Hematopoietic multipotent progenitor cell treated with erythropoietin and hydrocortisone succinate and interleukin-3 and kit ligand, for 6 days (in vitro differentiated cells): ENCODE measurements around the gene LNPEP.

Experiments used
- DNase-seq: peaks from one replicate; pipeline ENCODE4 v3.0.0-alpha.2; 2015

Gene LNPEP

GRCh38 chr5:97004423-97005060 is 68.7 kb downstream of the LNPEP start:
- DNase-seq: no peak

- no peak for DNase-seq
Observed at GRCh38 chr5:97006454-97007060, 70.7 kb downstream of the LNPEP start.

GRCh38 chr5:97009212-97009898 is 73.5 kb downstream of the LNPEP start:
- DNase-seq: peak; percentile 87

- no peak for DNase-seq
Observed at GRCh38 chr5:97009921-97010320, 74.0 kb downstream of the LNPEP start.

GRCh38 chr5:97010606-97011005 is 74.7 kb downstream of the LNPEP start:
- DNase-seq: no peak

GRCh38 chr5:97011567-97011966 is 75.7 kb downstream of the LNPEP start:
- DNase-seq: no peak

- no peak for DNase-seq
Observed at GRCh38 chr5:97019435-97020117, 83.7 kb downstream of the LNPEP start.

- no peak for DNase-seq
Observed at GRCh38 chr5:97021416-97021815, 85.5 kb downstream of the LNPEP start.

- DNase-seq: peak; percentile 24
Observed at GRCh38 chr5:97022898-97023297, 87.0 kb downstream of the LNPEP start.

- DNase-seq: no peak
Observed at GRCh38 chr5:97026721-97027120, 90.8 kb downstream of the LNPEP start.

GRCh38 chr5:97037819-97038218 is 101.9 kb downstream of the LNPEP start:
- DNase-seq: no peak

GRCh38 chr5:97041239-97041638 is 105.4 kb downstream of the LNPEP start:
- DNase-seq: no peak

- DNase-seq: no peak
Observed at GRCh38 chr5:97042996-97043395, 107.1 kb downstream of the LNPEP start.

- no peak for DNase-seq
Observed at GRCh38 chr5:97043511-97043910, 107.6 kb downstream of the LNPEP start.

GRCh38 chr5:97044052-97044451 is 108.2 kb downstream of the LNPEP start:
- DNase-seq: no peak

GRCh38 chr5:97046270-97046982 is 110.5 kb downstream of the LNPEP start:
- DNase-seq: peak; percentile 20

- no peak for DNase-seq
Observed at GRCh38 chr5:97047076-97047475, 111.2 kb downstream of the LNPEP start.

GRCh38 chr5:97049175-97049574 is 113.3 kb downstream of the LNPEP start:
- no peak for DNase-seq

- DNase-seq: no peak
Observed at GRCh38 chr5:97056263-97056662, 120.4 kb downstream of the LNPEP start.

GRCh38 chr5:97062046-97062445 is 126.2 kb downstream of the LNPEP start:
- no peak for DNase-seq

GRCh38 chr5:97063251-97063650 is 127.4 kb downstream of the LNPEP start:
- no peak for DNase-seq

GRCh38 chr5:97065475-97065874 is 129.6 kb downstream of the LNPEP start:
- no peak for DNase-seq

GRCh38 chr5:97067296-97067850 is 131.5 kb downstream of the LNPEP start:
- DNase-seq: no peak
